Lung (tissue), 12 donors: ENCODE results near the gene FSTL1. TPM values are rescaled to one million over a fixed set of nuclear protein-coding genes. Genes with fewer than 3 reads are reported as not detected.

ENCODE experiments used
- ATAC-seq: fragments of 200-7000 bp; cut with Tn5 transposase; one replicate; pipeline ENCODE4 v1.9.1; 2020; ENCODE audit warnings: moderate number of reproducible peaks; ENCODE audit not compliant: insufficient read depth, low FRiP score
- DNase-seq, 3 donors: peaks; one replicate each; pipeline ENCODE4 v3.0.0-alpha.2; 2013 to 2017
- H3K27ac ChIP-seq, 2 donors: one replicate each; pipeline ENCODE4 v1.5.1; 2013; ENCODE audit warnings: mild to moderate bottlenecking in 2 of 2, moderate library complexity in 2 of 2, control low read depth in 1 of 2, inconsistent platforms in 1 of 2, low read depth in 1 of 2, low read length in 1 of 2
- H3K27me3 ChIP-seq, 3 donors: one replicate each; pipeline ENCODE4 v1.5.1; 2013; ENCODE audit warnings: low read length in 2 of 3; ENCODE audit not compliant: control insufficient read depth in 3 of 3, insufficient read depth in 3 of 3
- H3K36me3 ChIP-seq, 4 donors: one replicate each; pipeline ENCODE4 v1.5.1; 2013; ENCODE audit warnings: low read length in 4 of 4, mild to moderate bottlenecking in 1 of 4, moderate library complexity in 1 of 4; ENCODE audit not compliant: control insufficient read depth in 4 of 4, insufficient read depth in 4 of 4
- H3K4me1 ChIP-seq, 5 donors: one replicate each; pipeline ENCODE4 v1.5.1; 2013; ENCODE audit warnings: low read length in 5 of 5, mild to moderate bottlenecking in 2 of 5, moderate library complexity in 1 of 5; ENCODE audit not compliant: control insufficient read depth in 5 of 5, insufficient read depth in 5 of 5
- H3K4me3 ChIP-seq: one replicate; pipeline ENCODE4 v1.5.1; 2013; ENCODE audit warnings: mild to moderate bottlenecking, control low read depth, moderate library complexity
- H3K9ac ChIP-seq, 2 donors: one replicate each; pipeline ENCODE4 v1.5.1; 2013; ENCODE audit warnings: low read length in 2 of 2, control low read depth in 1 of 2; ENCODE audit not compliant: insufficient read depth in 1 of 2
- H3K9me3 ChIP-seq, 4 donors: one replicate each; pipeline ENCODE4 v1.5.1; 2013; ENCODE audit warnings: low read length in 3 of 4, mild to moderate bottlenecking in 1 of 4, moderate library complexity in 1 of 4; ENCODE audit not compliant: control insufficient read depth in 4 of 4, insufficient read depth in 3 of 4
- CTCF ChIP-seq: IDR thresholded peaks from 2 replicates; pipeline ENCODE4 v1.5.1; 2012; ENCODE audit warnings: mild to moderate bottlenecking; ENCODE audit errors: control extremely low read depth, extremely low read depth
- WGBS, 2 donors: extraction: QIAGEN DNeasy Blood & Tissue Kit; methylation state at CpG; one replicate each; pipeline ENCODE4 v1.1.7; 2013; 5-methylcytosine and 5-hydroxymethylcytosine counted together
- polyA plus RNA-seq, 2 donors: library from polyadenylated mRNA; stranded (reverse); fragments of 200-250 nt; gene quantifications; one replicate each; pipeline ENCODE4 v1.2.1, GENCODE V29; 2013
- total RNA-seq, 2 donors: library from RNA; depleted of rRNA in 1 of 2; stranded (reverse); fragments of >200 nt in 1 of 2; gene quantifications; one replicate each; pipeline ENCODE4 v1.2.1, GENCODE V29; 2014 to 2021
- donor health status: control.
- donor health status: control.
- donor health status: Bipolar disorder and iron deficiency.
- donor health status: healthy.
- donor health status: DM: yes; HTN: yes; CAD: no.

FSTL1 gene
- total and polyA plus RNA-seq, 4 donors: 24.9 to 544 (median 192) TPM

GRCh38 chr3:120410116-120410515 is 40.7 kb downstream of the FSTL1 start:
- H3K9ac ChIP-seq: peak overlapping the region in 1 of 2 donors; percentile 7
- H3K27ac ChIP-seq: no peak overlapping the region
- H3K4me3 ChIP-seq: no peak overlapping the region
- WGBS, 2 donors: 73 to 87% methylated on average over 3 of the region's 3 CpGs
- H3K27me3 ChIP-seq: no peaks in the 10 kb centered on the region
- peaks cover 27 to 65% (median 45%) of the 10 kb centered on the region in 4 donors for H3K36me3 ChIP-seq
- peaks cover 0 to 23% (median 3%) of the 10 kb centered on the region in 5 donors for H3K4me1 ChIP-seq
- DNase-seq: peak; percentile 43 to 54 (median 50)
- ATAC-seq: no peak
- H3K9me3 ChIP-seq: peaks cover 0 to 5% (median 0%) of the 10 kb centered on the region in 4 donors
- no peak for TF ChIP-seq CTCF

- 76 to 91% methylated on average over 2 of the region's 2 CpGs for WGBS, 2 donors
- ATAC-seq: no peak
- TF ChIP-seq CTCF: no peak
- Histone ChIP-seq H3K9ac (no peak overlapping the region), H3K9me3 (peaks cover 0 to 5% (median 0%) of the 10 kb centered on the region in 4 donors), H3K4me3 (no peak overlapping the region), H3K4me1 (peaks cover 0 to 23% (median 3%) of the 10 kb centered on the region in 5 donors), H3K36me3 (peaks cover 31 to 82% (median 56%) of the 10 kb centered on the region in 4 donors), H3K27me3 (no peaks in the 10 kb centered on the region), H3K27ac (peak overlapping the region in 1 of 2 donors; percentile 21)
- no peak for DNase-seq
These were observed 43.1 kb downstream of the FSTL1 start for GRCh38 chr3:120407508-120408287.

- Histone ChIP-seq H3K9ac (no peak overlapping the region), H3K4me1 (peaks cover 0 to 5% (median 0%) of the 10 kb centered on the region in 5 donors), H3K4me3 (no peak overlapping the region), H3K9me3 (peaks cover 0 to 2% (median 0%) of the 10 kb centered on the region in 4 donors), H3K27me3 (no peaks in the 10 kb centered on the region), H3K36me3 (peaks cover 38 to 91% (median 66%) of the 10 kb centered on the region in 4 donors), H3K27ac (peak overlapping the region in 1 of 2 donors; percentile 75)
- 87 to 95% methylated on average over 3 of the region's 3 CpGs for WGBS, 2 donors
- DNase-seq (no peak), ATAC-seq (no peak)
- no peak for TF ChIP-seq CTCF
These were observed 45.9 kb downstream of the FSTL1 start for GRCh38 chr3:120404876-120405275.
